NCI-H748 (cell line): ENCODE measurements around the gene FYN.

Experiments
- DNase-seq: peaks from one replicate; lab custom pipeline; 2025; ENCODE audit not compliant: unreplicated experiment; lab: John Stamatoyannopoulos, UW

The FYN gene

GRCh38 chr6:111884068-111884467, 10.8 kb upstream of the FYN start:
- no peak for DNase-seq

- no peak for DNase-seq
Observed at GRCh38 chr6:111880181-111880888, 7.1 kb upstream of the FYN start.

- no peak for DNase-seq
Observed at GRCh38 chr6:111875741-111876140, 2.5 kb upstream of the FYN start.

- peak; percentile 63 for DNase-seq
Observed at GRCh38 chr6:111874025-111874415, 768 bp upstream of the FYN start.

GRCh38 chr6:111872401-111873177, 663 bp downstream of the FYN start:
- DNase-seq, result peak; percentile 85

GRCh38 chr6:111871725-111872400, 1.4 kb downstream of the FYN start:
- DNase-seq, result no peak

GRCh38 chr6:111871207-111871606, 2.0 kb downstream of the FYN start:
- peak; percentile 33 for DNase-seq

GRCh38 chr6:111870742-111871064, 2.5 kb downstream of the FYN start:
- DNase-seq, result peak; percentile 19

GRCh38 chr6:111870051-111870741, 3.1 kb downstream of the FYN start:
- peak; percentile 37 for DNase-seq

GRCh38 chr6:111866857-111867256, 6.4 kb downstream of the FYN start:
- DNase-seq, result no peak

GRCh38 chr6:111865909-111866546, 7.2 kb downstream of the FYN start:
- no peak for DNase-seq

- DNase-seq, result no peak
Observed at GRCh38 chr6:111865049-111865585, 8.1 kb downstream of the FYN start.

- DNase-seq, result peak; percentile 41
Observed at GRCh38 chr6:111864138-111865048, 8.9 kb downstream of the FYN start.

GRCh38 chr6:111862741-111863140, 10.5 kb downstream of the FYN start:
- no peak for DNase-seq

GRCh38 chr6:111862314-111862713, 10.9 kb downstream of the FYN start:
- no peak for DNase-seq

GRCh38 chr6:111861431-111861885, 11.8 kb downstream of the FYN start:
- peak; percentile 73 for DNase-seq

- DNase-seq, result no peak
Observed at GRCh38 chr6:111858347-111858746, 14.9 kb downstream of the FYN start.

GRCh38 chr6:111857674-111858337, 15.4 kb downstream of the FYN start:
- DNase-seq, result no peak

GRCh38 chr6:111855753-111856152, 17.5 kb downstream of the FYN start:
- no peak for DNase-seq
